Inferior parietal cortex (tissue), 1 donor: Measurements from ENCODE around the gene KMT2E.
"Not testable (repeated sequence)": the region's sequence is repeated elsewhere in the genome, so short reads cannot be mapped to it uniquely, and the experiment has no call there.

Experiments
- DNase-seq: peaks from one replicate; pipeline ENCODE4 v3.0.0-alpha.2; 2016; ENCODE audit errors: extremely low spot score

KMT2E gene, protein sequence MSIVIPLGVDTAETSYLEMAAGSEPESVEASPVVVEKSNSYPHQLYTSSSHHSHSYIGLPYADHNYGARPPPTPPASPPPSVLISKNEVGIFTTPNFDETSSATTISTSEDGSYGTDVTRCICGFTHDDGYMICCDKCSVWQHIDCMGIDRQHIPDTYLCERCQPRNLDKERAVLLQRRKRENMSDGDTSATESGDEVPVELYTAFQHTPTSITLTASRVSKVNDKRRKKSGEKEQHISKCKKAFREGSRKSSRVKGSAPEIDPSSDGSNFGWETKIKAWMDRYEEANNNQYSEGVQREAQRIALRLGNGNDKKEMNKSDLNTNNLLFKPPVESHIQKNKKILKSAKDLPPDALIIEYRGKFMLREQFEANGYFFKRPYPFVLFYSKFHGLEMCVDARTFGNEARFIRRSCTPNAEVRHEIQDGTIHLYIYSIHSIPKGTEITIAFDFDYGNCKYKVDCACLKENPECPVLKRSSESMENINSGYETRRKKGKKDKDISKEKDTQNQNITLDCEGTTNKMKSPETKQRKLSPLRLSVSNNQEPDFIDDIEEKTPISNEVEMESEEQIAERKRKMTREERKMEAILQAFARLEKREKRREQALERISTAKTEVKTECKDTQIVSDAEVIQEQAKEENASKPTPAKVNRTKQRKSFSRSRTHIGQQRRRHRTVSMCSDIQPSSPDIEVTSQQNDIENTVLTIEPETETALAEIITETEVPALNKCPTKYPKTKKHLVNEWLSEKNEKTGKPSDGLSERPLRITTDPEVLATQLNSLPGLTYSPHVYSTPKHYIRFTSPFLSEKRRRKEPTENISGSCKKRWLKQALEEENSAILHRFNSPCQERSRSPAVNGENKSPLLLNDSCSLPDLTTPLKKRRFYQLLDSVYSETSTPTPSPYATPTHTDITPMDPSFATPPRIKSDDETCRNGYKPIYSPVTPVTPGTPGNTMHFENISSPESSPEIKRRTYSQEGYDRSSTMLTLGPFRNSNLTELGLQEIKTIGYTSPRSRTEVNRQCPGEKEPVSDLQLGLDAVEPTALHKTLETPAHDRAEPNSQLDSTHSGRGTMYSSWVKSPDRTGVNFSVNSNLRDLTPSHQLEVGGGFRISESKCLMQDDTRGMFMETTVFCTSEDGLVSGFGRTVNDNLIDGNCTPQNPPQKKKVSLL (N-terminal part only)

DNA sequence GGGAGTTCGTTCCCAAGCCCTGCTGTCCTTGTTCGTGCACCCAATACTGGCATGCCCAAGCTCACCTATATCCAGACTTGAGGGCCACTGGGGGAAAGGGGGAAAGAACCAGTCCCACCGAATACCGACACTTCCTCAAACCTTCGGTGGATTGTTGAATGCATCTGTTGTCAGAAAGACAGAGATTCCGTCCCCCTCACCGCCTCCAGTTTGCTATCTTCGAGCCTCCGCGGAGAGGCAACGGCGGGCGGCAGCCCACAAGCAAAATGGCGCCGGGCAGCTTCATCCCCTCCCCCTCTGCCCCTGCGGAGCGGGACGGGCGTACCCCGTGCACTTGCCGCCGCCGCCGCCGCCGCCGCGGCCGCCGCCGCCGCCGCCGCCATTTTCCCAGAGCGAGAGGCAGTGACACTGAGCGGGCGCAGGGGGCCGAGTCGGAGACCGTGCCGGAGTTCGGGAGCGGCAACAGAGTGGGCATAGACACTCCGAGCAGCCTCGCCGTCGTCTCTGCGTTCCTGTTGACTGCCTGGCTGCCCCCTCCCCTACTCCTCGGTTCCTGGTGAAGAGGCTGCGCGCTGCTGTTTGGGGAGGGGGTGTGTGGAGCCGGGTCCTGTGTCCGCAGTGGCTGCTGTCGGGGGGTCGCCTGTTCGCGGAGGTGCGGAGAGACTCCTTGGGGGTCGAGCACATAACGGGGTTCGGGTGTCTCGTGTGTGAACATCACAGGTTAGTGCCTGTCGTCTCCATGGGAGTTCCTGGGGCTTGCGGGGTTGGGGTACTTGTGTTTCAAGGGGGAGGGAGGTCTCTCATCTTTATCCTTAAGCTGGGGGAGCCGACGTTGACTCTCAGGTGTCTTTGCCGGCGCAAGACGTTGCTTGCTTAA is at the start of gene KMT2E:
Gene KMT2E (plus strand): TSS at position 390 of the 877 bp plus-strand sequence. CDS start 26,748 bp downstream, outside the sequence.
- peak; percentile 86 for DNase-seq

DNA sequence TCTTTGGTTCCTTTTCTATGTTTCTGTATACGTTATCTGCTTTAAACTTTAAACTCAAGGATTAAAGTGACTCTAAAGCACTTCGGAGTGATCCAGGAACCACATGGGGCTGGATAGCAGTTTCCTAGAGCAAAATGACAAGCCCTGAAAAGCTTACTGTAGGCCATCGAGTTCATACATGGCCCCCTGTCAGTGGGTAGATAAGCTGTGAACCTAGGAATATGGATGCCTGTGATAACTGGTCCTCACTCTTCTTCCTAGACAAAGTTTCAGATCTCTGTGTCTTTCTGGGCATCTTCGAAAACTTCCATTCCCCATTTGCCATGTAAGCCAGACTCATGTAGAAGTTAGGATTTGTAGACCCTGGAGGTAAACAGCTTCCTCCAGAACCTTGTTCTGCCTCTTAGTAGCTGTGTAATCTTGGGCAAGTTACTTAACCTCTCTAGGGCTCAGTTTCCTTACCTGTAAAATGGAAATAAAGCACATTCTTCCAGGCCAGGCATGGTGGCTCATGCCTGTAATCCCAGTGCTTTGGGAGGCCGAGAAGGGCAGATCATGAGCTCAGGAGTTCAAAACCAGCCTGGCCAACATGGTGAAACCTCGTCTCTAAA is 49.3 kb upstream of the KMT2E start:
- DNase-seq = no peak

DNA sequence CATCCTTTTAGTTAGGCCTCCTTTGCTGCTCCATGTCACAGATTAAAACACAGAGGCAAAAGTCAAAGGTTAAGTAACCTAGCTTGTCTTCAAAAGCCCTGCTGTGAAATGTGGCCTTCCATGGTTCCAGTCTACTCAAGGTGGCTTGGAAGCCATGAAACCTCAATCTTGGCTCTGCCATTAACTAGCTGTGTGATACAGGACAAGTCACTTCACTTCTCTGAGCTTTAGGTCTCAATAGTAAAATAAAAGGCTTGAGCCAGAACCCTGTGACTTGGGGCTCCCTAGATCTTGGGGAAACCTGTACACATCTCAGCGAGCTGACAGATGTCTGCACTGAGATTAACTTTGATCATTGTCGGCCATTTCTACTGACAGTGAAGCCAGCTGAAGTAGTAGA is 48.0 kb upstream of the KMT2E start:
- DNase-seq = no peak

DNA sequence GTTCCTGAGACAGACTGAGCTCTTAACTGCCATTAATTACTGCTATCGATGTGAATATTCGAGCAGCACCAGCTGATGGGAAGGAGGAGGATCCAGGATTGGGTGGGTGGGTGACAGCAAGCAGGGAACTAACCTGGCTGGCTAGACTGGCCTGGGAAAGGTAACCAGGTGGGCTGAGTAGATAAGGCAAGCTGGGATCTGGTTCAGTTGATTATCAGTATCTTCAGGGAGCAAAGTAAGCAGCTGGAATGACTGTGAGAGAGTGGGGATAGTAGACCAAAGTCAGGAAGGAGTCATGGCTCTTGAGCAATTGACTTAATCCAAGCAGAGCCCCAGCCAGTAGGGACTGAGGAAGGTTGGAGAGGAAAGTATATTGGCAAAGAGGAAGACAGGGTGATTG is 46.9 kb upstream of the KMT2E start:
- DNase-seq = no peak

DNA sequence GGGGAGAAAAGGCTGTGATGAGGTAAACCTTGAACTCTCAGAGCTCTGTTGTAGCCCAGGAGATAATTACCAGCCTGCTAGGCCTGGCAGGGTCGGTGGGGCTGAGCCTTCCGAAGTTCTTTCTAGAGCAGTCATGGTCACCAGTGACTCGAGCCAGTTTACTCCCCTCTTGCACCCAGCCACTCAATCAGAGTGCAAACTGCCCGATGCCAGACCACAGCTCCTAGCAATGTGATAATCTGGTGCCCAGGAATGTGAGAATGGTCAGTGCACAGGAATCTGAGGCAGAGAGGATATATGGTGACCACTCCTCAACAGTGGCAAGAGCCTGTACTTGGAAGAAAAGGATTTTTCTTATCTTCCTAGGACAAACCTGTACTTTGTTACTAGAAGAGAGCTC is 46.4 kb upstream of the KMT2E start:
- DNase-seq = no peak

DNA sequence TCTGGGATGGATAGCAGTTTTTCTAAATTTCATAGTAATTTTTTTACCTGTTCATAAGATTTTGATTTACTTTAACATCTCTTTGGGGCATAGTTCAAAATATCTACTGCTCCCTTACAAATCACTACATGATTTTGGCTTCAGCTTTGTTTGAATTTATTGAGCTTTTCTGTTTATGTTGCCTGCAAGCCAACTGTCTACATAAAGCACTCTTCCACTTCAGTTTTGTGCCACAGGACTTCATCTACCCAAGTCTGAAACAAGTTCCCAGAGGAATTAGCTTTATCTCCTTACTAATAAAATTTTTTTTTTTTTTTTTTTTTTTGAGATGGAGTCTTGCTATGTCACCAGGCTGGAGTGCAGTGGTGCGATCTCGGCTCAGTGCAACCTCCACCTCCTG is 45.4 kb upstream of the KMT2E start:
- DNase-seq = no peak

DNA sequence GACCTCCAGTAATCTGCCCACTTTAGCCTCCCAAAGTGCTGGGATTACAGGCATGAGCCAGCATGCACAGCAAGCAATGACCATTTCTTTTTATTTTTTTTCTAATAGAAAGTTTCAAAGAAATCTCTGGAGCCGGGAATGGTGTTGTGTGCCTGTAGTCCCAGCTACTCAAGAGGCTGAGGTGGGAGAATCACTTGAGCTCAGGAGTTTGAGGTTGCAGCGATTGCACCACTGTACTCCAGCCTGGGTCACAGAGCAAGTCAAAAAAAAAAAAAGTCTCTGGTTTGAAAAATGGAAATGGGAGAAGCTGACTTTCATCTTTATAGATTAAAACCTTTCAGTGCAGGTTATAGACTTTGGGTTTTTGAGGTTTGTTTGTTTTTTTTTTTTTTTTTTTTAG is 44.8 kb upstream of the KMT2E start:
- DNase-seq = no peak

DNA sequence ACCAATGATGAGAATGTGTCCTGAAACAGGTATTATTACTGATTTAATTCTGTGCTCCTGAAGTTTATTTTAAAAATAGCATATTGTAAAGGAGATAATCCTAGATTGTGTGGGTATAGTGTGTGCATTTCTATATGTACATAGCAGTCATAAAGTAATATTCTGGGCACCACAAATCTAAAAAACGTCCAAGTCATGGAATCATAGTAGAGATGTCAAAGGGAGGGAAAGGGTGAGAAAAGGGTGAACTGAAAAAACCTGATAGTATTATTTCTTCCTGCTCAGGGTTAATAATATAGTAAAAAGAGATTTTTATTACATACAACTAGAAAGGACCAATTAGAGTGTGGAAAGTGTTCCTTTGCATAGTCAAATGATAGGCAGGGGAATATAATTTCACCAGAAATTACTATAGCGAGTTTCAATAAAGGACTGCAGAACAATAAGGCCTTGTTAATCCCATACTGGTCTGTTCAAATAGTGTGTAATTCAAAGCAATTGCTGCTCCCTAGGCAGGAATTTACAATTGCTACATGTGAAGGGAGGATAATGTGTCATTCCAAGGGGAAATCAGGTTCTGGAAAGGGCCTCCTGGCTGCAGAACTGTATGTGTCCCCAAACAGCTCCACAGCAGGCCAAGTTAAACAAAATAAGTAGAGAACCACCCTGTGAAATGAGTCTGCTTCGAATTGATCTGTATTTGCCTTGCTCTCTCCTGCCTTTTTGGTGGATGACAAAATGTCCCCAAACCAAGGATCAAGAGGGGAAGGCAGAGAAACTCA is 42.5 kb upstream of the KMT2E start:
- no peak for DNase-seq

DNA sequence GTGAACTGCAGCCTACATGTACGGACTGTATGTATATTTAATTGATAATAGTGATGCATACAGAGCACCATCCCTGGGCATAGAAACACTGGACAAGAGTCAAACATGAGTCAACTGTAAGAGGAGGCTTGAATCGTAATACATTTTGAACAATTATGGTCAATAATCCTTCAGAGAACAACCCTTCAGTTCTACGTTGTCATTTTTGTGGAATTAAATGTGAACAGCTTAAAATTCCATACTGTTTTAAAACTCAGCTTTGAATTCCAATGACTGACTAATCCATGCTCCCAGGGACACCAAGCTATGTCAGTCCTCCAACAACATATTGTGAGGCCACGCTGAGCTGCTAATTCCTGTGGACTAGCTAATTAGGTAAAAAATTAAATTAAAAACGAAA is 41.5 kb upstream of the KMT2E start:
- no peak for DNase-seq

DNA sequence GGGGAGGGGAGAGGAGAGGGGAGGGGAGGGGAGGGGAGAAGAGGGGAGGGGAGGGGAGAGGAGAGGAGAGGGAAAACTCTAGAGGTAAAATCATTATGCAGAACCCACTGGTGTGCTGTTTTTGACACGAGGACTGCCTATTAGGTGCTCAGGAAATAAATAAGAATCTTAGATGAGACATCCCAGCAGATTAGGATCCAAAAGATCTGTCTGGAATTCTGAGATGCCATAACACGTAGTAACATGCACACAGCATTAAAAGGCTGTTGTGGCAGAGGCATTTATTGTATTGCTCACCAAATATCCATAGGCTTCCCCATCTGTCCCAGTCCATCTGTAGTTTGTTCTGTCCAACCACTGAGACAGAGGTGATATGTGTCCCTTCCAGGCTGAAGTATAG is 40.8 kb upstream of the KMT2E start:
- DNase-seq = no peak

DNA sequence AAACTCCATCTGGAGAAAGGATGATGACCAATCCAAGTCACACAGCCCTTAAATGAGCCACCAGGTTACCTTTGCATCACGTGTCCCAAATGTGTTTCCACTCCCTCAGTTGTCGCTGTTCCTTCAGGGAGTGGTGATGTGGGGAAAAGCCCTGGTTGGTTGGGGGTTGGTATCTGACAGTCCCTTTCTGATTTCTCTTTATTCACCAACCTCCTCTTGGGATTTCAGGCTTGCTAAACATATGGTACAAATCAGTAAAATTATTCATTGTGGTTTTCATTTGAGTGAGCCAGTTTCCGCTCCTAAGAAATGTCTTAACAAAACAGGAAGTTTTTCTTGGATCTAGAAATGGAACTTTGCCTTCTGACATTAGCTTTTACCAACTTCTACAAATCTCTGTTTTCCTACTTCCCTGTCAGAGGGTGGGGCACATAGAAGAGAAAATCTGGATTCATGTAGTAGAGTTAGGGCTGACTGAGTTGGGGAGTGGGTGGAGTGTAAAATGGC is 40.0 kb upstream of the KMT2E start:
- DNase-seq = no peak

DNA sequence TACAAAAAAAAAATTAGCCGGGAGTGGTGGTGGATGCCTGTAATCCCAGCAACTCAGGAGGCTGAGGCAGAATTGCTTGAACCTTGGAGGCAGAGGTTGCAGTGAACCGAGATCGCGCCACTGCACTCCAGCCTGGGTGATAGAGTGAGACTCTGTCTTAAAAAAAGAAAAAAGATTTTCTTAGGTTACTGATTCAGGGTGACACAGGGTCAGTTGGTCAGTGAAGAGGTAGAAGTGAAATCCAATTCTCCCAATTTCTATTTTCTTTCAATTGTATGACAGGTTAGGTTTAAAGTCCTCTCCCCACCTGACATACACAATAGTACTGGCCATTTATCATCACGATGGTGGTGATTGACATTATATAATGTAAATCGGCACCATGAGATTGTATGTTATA is 38.5 kb upstream of the KMT2E start:
- DNase-seq = not testable (repeated sequence)

DNA sequence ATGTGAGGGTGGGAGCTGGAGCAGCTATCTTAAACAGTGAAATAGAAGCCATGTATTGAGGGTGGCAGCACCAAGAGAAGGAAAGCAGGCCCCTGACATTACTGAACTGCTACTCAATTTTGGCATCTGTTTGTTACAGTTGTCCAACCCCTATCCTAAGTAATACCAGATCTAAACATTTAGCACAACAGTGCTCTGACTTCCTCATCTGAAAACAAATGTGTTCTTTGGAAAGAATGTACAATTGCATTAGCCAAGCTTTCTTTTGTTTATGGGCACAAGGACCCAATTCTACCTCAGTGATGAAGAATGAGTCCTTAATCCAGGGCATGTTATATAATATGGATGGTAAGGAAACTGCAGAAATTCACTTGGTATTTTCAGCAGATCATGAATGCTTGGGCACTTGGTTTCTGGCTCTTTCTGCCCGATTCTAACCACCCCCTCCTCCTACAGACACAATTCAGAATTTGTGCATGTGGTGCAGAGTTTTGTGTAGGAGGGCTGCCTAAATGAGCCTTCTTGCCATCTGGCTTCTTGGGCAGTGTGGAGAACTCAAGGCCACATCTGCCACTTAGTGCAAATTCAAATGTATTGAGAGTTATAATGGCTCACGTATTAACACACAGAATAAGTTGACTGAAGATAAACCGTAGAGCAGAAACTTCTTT is 36.9 kb upstream of the KMT2E start:
- DNase-seq = peak; percentile 65

DNA sequence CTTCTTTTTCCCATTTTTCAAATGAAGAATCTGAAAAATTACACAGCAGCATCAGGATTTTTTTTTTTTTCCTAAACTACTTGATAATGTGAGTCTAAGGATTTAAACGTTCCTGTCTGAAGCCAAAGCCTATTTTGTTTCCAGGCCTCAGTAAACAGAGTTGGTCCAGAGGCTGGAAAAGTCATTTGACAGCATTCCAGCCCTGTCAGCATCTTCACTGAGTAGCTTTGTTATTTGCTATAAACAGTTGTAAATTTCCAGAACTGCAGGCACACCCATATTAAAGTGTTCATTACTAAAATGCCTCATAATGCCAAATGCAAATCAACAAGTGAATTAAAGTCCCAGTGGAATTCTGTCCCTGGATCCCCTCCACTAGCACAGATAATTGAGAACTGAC is 35.5 kb upstream of the KMT2E start:
- DNase-seq = peak; percentile 37

DNA sequence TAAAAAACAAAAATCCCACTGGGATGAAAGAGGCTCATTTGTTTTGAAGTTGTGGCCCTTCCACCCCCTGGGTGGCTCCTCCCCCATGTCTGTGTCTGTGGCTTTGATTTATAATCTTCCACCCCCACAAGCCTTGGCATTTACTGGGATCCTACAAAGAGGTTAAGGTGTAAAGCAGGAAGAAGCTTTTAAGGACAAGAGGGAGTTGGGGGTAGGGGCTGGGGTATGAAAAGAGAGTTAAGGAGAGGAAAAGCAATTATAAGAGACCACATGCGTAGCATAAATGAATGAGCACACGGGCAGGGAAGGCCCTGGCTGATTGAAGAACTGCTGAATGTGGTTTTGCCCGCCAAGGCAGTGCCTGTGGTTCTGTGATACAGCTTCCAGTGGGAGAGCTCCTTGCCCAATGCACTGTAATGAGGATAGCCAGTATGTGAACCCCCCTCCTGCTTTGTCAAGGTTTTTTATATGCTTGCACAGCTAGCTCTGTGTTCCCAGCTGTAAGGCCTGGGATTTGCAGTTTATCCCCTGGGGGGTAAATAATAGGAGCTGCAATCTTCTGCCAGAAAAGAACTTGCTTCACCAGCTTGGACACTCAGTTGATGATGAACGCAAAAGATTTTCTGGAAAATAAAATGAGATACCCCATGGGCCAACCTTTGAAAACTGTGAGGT is 34.7 kb upstream of the KMT2E start:
- DNase-seq = no peak

DNA sequence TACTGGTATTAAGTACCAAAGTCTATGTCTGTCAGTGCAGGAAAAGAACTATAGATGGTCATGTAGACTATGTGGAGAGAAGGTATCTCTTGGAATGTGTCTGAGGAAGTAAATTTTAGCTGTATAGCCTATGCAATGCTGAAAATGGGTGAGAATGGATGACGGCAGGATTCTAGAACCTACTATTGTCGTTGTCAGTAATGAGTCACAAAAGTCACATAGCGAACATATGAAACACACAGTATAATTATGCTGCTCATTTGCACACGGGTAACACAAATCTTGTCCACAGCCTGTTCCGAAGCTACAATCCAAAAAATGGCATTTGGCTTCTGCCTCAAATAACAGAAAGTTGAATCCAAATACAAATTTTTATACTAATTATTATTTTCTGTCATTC is 33.6 kb upstream of the KMT2E start:
- DNase-seq = no peak

DNA sequence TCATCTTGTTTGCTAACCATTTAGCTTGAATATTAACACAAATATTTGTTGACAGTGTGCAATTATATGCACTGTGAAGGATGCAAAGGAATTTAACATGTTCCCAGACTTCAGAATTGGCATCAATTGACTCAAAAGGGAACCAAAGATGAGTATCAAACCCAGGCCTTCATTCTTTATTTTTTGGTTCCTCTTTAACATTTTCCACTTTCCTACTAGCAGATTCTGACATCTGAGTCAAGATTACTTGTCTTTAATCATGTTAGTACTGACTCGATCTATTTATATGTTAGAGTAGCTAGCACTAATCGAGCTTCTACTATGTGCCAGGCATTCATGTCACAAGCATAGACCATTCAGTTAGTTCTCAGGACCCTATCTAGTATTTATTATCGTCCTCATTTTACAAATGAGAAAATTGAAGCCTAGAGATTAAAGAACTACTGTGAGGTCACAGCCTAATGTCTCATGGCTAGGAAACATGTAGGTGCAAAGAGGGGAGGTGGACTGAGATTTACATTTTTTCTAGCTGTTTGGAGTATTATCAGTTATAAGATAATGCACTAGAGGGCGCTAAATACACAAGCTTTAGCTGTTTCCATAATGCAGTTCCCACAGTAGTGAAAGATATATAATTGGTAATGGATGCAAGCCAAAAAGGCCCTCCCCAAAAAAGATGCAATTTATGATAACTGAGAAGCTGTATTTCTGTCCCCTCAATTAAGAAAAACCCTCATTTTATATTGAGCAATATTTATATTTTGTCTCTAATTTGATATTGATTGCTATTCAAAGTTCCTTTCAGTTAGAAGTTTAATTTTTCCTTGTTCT is 32.9 kb upstream of the KMT2E start:
- DNase-seq = peak; percentile 85

DNA sequence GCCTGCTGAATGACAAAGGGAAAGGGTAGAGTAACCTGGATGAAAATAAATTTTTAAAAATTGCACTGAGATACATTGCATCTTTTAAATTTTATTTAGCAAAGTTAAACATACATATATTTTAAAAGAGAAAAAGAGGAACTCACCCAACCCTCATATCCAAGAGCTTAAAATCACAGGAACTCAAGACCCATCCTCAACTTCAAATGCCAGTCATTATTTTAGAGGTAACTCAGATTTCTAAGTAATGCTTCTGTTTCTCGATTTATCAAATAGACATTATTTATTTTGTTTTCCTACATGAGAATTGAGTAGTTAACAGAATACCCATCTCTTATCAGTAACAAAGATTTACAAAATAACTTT is 32.4 kb upstream of the KMT2E start:
- DNase-seq = no peak
